Astrocyte of the hippocampus (primary cell): ENCODE results near the gene COL2A1.

Source experiments
- DNase-seq: peaks from one replicate; pipeline ENCODE4 v3.0.0; 2011; ENCODE audit warnings: low read depth, low spot score

Gene COL2A1

DNA sequence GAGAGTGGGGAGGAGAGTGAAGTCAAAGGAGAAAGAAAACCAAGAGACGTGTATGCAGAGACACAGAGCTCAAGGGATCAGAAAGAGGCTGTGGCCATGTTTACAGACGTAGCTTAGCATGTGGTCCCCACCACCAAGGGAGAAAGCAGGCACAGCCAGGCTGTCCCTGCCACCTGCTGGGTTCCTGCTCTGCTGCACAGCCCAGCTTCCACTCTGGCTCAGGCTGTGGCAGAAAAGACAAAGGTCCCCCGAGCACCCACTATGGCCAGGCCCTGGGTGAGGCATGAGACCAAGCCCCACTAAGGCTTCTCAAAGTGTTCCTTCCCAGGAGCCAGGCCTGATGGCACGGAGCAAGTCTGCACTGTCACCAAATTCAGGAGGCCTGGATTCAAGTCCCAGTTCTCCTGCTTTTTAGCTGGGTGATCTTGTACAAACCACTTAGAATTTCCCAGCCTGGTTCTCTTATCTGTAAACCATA, 25.9 kb upstream of the COL2A1 start:
- no peak for DNase-seq

GRCh38 chr12:48029491-48030172, 25.4 kb upstream of the COL2A1 start:
- DNase-seq: no peak

- no peak for DNase-seq
These were observed 24.5 kb upstream of the COL2A1 start for GRCh38 chr12:48028541-48029431.

GRCh38 chr12:48027183-48028002, 23.1 kb upstream of the COL2A1 start:
- DNase-seq: peak; percentile 39

GRCh38 chr12:48026060-48026827, 22.0 kb upstream of the COL2A1 start:
- no peak for DNase-seq

- DNase-seq: no peak
These were observed 21.0 kb upstream of the COL2A1 start for GRCh38 chr12:48025281-48025680.

DNA sequence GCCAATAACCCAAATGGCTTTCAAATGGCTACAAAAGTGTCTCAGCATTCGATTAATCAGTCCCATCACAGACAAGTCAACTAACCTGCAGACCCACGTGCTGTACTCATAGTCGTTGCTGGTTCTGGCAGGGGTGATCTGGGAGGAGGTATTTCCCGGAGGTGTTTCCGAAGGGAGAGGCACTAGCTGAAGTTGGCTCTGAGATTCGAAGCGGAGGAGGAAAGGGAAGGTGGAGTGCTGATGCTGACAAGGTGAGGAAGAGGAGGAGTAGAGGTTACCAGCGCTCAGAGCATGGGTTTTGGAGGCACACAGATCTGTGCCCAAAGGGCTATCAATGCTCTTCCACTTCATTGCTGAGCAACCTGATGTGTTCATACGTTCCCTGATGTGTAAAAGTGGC, 20.5 kb upstream of the COL2A1 start:
- no peak for DNase-seq

DNA sequence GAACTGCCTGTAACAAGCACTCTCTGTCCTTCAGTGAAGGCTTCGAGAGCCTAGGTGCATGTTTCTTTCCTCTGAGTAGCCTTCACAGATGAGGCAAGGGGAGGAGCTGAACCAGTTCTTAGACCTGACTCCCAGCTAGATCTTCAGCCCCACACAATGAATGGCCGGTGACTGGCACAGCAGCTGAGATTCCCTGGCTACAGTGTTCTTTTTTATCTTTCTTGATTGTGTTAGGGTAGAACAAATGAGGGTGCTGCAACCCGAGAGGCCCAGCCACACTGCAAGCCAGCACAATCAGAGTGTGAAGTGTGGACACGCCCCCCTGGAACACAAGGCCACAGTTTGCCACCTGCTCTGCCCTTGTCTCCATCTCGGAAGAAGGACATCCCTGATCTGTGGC, 19.1 kb upstream of the COL2A1 start:
- no peak for DNase-seq

GRCh38 chr12:48022676-48023385, 18.6 kb upstream of the COL2A1 start:
- DNase-seq: no peak

DNA sequence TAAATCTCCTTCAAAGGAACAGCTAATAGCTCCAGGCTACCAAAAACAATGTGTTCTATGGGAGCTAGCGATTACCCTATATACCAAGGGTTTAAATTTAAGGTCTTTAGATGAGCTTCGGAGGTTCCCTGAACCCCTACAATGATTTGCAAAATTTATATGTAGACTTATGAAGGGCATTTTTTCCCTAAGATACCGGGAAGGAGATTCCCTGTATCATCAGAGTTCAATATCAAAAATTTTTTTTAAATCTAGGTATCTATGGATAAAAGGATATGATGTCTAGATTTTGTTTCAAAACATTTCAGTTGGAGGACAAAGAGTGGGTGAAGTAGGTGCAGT, 17.9 kb upstream of the COL2A1 start:
- DNase-seq: no peak

DNA sequence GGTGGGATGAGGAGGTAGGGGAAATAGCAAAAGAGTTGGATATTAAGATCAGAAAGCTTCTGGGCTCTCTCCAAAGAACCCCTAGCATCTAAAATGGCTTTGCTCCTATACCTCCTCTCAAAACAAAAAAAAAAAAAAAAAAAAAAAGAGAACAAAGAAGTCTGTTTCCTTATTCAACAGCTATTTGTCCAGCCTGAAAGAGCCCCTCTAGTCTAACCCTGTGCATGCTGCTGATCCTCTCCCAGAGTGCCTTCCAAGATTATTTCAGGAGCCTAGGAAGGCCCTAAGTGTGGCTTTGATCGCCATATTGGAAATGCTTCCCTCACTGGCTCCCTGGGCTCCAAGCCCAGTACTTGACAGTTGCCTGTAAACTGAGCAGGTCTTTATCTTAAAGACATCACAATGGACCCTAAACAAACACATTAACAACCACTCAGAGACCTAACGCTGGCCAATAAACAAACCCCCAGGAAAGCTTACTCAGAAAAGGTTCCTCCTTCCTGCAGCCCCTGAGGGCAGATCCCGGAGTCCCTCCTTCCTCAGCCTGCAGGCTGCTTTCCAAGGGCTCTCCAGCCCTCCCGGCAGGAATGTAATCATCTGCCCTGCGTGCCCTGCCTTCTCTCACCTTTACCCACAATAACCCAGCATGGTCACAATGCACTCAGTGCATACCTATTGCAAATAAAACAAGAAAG, 17.4 kb upstream of the COL2A1 start:
- DNase-seq: peak; percentile 10

DNA sequence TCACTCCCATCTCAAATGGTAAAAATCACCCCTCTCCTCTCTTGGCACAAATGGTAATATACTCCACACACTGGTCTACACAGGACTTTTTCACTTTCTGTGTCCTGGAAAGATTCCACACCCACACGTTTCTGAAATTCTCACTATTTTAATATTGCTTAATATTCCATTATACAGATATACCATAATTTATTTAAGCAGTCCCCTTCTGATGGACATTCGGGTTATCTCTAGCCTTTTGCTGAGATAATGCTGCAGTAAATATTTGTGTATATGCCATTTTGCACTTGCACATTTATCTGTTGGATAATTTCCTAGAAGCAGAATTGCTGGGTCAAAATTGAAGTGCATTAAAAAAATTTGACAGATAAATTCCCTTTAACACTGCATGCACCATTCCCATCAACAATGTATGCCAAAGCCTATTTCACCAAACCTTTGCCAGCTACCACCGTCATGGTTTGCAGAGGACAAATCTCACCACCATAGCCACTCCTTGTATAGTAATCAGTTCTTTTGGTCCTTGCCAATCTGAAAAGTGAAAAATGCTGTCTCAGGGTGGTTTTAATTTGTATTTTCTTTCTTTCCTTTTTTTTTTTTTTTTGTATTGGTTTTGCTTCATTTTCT, 15.5 kb upstream of the COL2A1 start:
- no peak for DNase-seq

- no peak for DNase-seq
These were observed 14.3 kb upstream of the COL2A1 start for GRCh38 chr12:48018618-48018995.

GRCh38 chr12:48017921-48018617, 13.8 kb upstream of the COL2A1 start:
- DNase-seq: no peak

GRCh38 chr12:48017496-48017895, 13.2 kb upstream of the COL2A1 start:
- no peak for DNase-seq

DNA sequence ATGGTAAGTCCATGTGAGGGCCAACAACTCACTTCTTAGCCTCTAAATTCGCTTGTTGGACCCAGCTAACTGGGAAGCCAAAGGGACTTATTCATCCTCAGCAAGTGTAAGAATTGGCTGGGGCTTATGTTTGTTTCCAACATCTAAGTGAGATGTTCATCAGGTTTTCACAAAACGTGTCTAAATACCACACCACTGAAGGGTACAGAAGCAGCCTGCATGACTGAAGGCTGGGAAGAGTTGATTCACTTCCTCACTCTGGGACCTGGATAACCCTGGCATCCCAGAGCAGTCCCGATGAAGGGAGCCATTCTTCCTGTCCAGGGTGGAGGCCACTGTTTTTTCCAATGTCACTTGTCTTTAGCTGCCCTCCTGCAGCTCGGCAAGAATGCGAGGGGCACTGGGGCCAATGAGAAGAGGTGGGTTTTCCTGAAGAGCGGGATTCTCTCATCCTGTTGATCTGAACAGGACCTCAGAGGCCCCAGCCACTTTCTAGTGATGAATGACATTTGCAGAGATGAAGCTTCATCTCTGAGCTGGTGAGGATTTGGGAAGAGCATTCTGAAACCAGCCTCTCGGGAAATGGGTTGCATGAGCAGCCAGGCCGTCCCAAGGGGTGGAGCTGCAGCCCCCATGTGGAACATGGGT, 12.2 kb upstream of the COL2A1 start:
- no peak for DNase-seq

DNA sequence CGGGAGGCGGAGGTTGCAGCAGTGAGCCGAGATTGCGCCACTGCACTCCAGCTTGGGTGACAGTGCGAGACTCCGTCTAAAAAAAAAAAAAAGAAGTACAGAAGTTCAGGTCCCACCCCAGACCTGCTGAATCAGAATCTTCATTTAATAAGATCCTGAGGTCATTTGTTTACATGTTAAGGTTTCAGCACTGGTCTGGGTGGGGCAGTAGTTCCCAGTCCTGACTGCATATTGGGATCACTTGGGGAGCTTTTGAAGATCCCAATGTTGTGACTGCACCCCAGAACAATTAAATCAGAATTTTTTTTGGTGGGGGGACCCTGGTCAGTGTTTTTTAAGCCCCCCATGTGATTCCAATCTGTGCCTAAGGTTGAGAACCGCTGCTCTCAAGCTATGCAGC, 11.7 kb upstream of the COL2A1 start:
- no peak for DNase-seq

- no peak for DNase-seq
These were observed 10.9 kb upstream of the COL2A1 start for GRCh38 chr12:48015129-48015528.

- no peak for DNase-seq
These were observed 9.0 kb upstream of the COL2A1 start for GRCh38 chr12:48013287-48013686.
